GM18907 (cell line): ENCODE data around the gene PIM3.

Experiments used
- ATAC-seq: cut with Tn5 transposase; IDR thresholded peaks from one replicate; pipeline ENCODE4 v1.9.1; 2021; ENCODE audit warnings: mild to moderate bottlenecking, moderate library complexity; ENCODE audit not compliant: unreplicated experiment

Gene PIM3

GRCh38 chr22:49960159-49961004, at the start of gene PIM3:
Gene PIM3 (plus strand): TSS chr22:49960772. CDS start chr22:49960948, 176 bp downstream.
- peak; percentile 63 for ATAC-seq

GRCh38 chr22:49911881-49912625, 48.5 kb upstream of the PIM3 start:
- no peak for ATAC-seq

GRCh38 chr22:49913026-49913425, 47.5 kb upstream of the PIM3 start:
- no peak for ATAC-seq

GRCh38 chr22:49913446-49913845, 47.1 kb upstream of the PIM3 start:
- ATAC-seq, result no peak

- no peak for ATAC-seq
Measured at GRCh38 chr22:49914256-49914655, 46.3 kb upstream of the PIM3 start.

- no peak for ATAC-seq
Measured at GRCh38 chr22:49915610-49916009, 45.0 kb upstream of the PIM3 start.

GRCh38 chr22:49916831-49917230, 43.7 kb upstream of the PIM3 start:
- no peak for ATAC-seq

GRCh38 chr22:49917974-49918910, 42.3 kb upstream of the PIM3 start, which contains the start of the genes ALG12 and CRELD2:
Gene ALG12 (minus strand): TSS chr22:49918438. CDS start chr22:49913765, 4,673 bp downstream.
Gene CRELD2 (plus strand): TSS chr22:49918634. CDS start chr22:49918770, 136 bp downstream.
- peak; percentile 84 for ATAC-seq

GRCh38 chr22:49918911-49919881, 41.4 kb upstream of the PIM3 start:
- peak; percentile 14 for ATAC-seq

- no peak for ATAC-seq
Measured at GRCh38 chr22:49920859-49921258, 39.7 kb upstream of the PIM3 start.

- ATAC-seq, result no peak
Measured at GRCh38 chr22:49921508-49922278, 38.9 kb upstream of the PIM3 start.

GRCh38 chr22:49922484-49922883, 38.1 kb upstream of the PIM3 start:
- no peak for ATAC-seq

GRCh38 chr22:49922926-49923325, 37.6 kb upstream of the PIM3 start:
- ATAC-seq, result no peak

GRCh38 chr22:49923445-49923844, 37.1 kb upstream of the PIM3 start:
- no peak for ATAC-seq

GRCh38 chr22:49924113-49924833, 36.3 kb upstream of the PIM3 start:
- no peak for ATAC-seq

GRCh38 chr22:49925525-49926128, 34.9 kb upstream of the PIM3 start:
- ATAC-seq, result no peak

- no peak for ATAC-seq
Measured at GRCh38 chr22:49926916-49927315, 33.7 kb upstream of the PIM3 start.
